OCI-LY7 (cell line): ENCODE measurements around the gene RNF208.

Source experiments
- CTCF ChIP-seq: fragments of 200-600 bp; sonication (generic); conservative IDR thresholded peaks from 2 replicates; pipeline ENCODE4 v1.5.1; 2014; ENCODE audit warnings: mild to moderate bottlenecking, antibody characterized with exemption, low read length, moderate library complexity, mixed read lengths
- EZH2phosphoT487 ChIP-seq: fragments of 200-600 bp; sonication (generic); IDR thresholded peaks from 2 replicates; pipeline ENCODE4 v1.6.1; 2018; ENCODE audit warnings: low read depth, borderline replicate concordance, mild to moderate bottlenecking, mixed run types, antibody characterized with exemption, low read length, moderate library complexity, mixed read lengths

- TF ChIP-seq CTCF, result no peak
- no peak for TF ChIP-seq EZH2phosphoT487
Measured at GRCh38 chr9:137200311-137201204, 21.5 kb downstream of the RNF208 start, which contains the start of gene TPRN.
